Inflammatory macrophage treated with lipopolysaccharide for 4 hours (primary cell): ENCODE measurements around the gene ACAA1.
"Not testable (repeated sequence)": the region's sequence is repeated elsewhere in the genome, so short reads cannot be mapped to it uniquely, and the experiment has no call there.

ENCODE experiments used
- DNase-seq: peaks from one replicate; pipeline ENCODE4 v3.0.0-alpha.2; 2020

ACAA1 gene

GRCh38 chr3:38136777-38137614 is at the start of gene ACAA1:
ACAA1 (minus strand) TSS chr3:38137127; CDS start chr3:38137035, 92 bp downstream.
- DNase-seq: peak; percentile 100

GRCh38 chr3:38177181-38177580 is 40.3 kb upstream of the ACAA1 start:
- no peak for DNase-seq

GRCh38 chr3:38173834-38174418 is 37.0 kb upstream of the ACAA1 start:
- no peak for DNase-seq

GRCh38 chr3:38171622-38172021 is 34.7 kb upstream of the ACAA1 start:
- no peak for DNase-seq

- DNase-seq: no peak
These were observed 33.8 kb upstream of the ACAA1 start for GRCh38 chr3:38170722-38171121.

- DNase-seq: peak; percentile 65
These were observed 32.0 kb upstream of the ACAA1 start for GRCh38 chr3:38169027-38169317.

GRCh38 chr3:38168151-38169026 is 31.5 kb upstream of the ACAA1 start:
- DNase-seq: peak; percentile 42

GRCh38 chr3:38167591-38167990 is 30.7 kb upstream of the ACAA1 start:
- peak; percentile 46 for DNase-seq

- DNase-seq: no peak
These were observed 28.9 kb upstream of the ACAA1 start for GRCh38 chr3:38165722-38166387.

- DNase-seq: peak; percentile 100
These were observed 28.2 kb upstream of the ACAA1 start, which contains the start of gene OXSR1 for GRCh38 chr3:38164952-38165721. OXSR1 (plus strand) TSS chr3:38165537; CDS start chr3:38165877, 340 bp downstream.

GRCh38 chr3:38164643-38164951 is 27.7 kb upstream of the ACAA1 start:
- DNase-seq: no peak

- no peak for DNase-seq
These were observed 27.1 kb upstream of the ACAA1 start for GRCh38 chr3:38163841-38164642.

- no peak for DNase-seq
These were observed 26.4 kb upstream of the ACAA1 start for GRCh38 chr3:38163117-38163840.

GRCh38 chr3:38160704-38161103 is 23.8 kb upstream of the ACAA1 start:
- not testable (repeated sequence) for DNase-seq

GRCh38 chr3:38158472-38158871 is 21.5 kb upstream of the ACAA1 start:
- DNase-seq: no peak

- no peak for DNase-seq
These were observed 20.7 kb upstream of the ACAA1 start for GRCh38 chr3:38157595-38157994.

- no peak for DNase-seq
These were observed 20.2 kb upstream of the ACAA1 start for GRCh38 chr3:38157117-38157516.

- DNase-seq: no peak
These were observed 18.9 kb upstream of the ACAA1 start for GRCh38 chr3:38155825-38156224.

- no peak for DNase-seq
These were observed 17.8 kb upstream of the ACAA1 start for GRCh38 chr3:38154625-38155255.

GRCh38 chr3:38154033-38154494 is 17.1 kb upstream of the ACAA1 start:
- peak; percentile 96 for DNase-seq
